ES-I3 (cell line): ENCODE data around the gene ARPP19.
"Not testable (repeated sequence)": the region's sequence is repeated elsewhere in the genome, so short reads cannot be mapped to it uniquely, and the experiment has no call there.

ENCODE experiments used
- H3K36me3 ChIP-seq: 2 replicates; pipeline ENCODE4 v1.6.1; 2013; ENCODE audit warnings: mild to moderate bottlenecking, low read length, control low read depth, moderate library complexity; ENCODE audit not compliant: insufficient read depth
- H3K4me1 ChIP-seq: 2 replicates; pipeline ENCODE4 v1.6.1; 2013; ENCODE audit warnings: mild to moderate bottlenecking, control low read depth, low read length; ENCODE audit not compliant: insufficient read depth
- H3K9ac ChIP-seq: 2 replicates; pipeline ENCODE4 v1.6.1; 2013; ENCODE audit warnings: low read depth, mild to moderate bottlenecking, low read length, moderate library complexity
- H3K9me3 ChIP-seq: 2 replicates; pipeline ENCODE4 v1.6.1; 2013; ENCODE audit warnings: mild to moderate bottlenecking, low read length, moderate library complexity; ENCODE audit not compliant: control insufficient read depth, insufficient read depth

The ARPP19 gene

DNA sequence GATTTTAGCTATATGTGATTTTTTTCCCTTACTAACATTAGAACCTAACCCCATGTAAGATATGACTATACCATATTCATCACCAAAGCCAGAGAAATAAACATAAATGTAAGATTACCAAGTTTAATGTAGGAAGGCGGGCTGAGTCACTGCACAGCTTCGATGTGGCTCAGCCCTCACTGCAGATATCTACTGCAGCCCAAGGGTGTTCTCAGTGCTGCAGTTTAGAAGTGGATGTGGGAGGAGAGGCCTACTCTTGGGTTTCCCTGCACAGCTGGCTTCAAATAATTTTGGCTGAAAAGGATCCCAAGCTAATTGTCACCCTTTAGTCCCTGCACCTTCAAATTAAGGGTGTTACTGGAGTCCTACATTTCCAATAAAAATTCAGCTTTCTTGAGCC, 9.3 kb downstream of the ARPP19 start:
- Histone ChIP-seq H3K9me3 (0 out of 2 replicates have a peak, but pooled peaks cover 3% of the 10 kb centered on the region), H3K4me1 (no peaks in the 10 kb centered on the region; the same call in 1 of the 2 replicates), H3K36me3 (no peaks in the 10 kb centered on the region), H3K9ac (no peak overlapping the region)

DNA sequence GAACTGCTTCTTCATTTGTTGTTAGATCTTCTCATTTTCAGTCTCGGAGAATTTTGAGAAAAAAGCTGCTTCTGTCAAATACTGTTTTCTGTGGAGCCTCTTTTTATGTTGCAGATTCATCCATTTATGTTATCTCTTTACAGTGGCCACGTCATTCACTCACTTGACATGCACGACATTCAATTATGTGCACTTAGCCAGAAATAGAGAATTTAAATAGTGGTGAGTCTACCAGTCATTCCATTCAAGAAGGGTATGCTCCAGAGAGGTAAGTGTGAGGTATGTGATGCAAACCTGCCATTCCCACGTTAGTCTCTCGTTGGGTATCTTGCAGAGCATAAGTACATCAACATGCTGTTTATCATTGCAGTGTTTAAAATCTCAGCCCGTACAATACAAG, 9.8 kb downstream of the ARPP19 start:
- no peaks in the 10 kb centered on the region for H3K36me3 ChIP-seq
- H3K4me1 ChIP-seq, result no peaks in the 10 kb centered on the region; the same call in 1 of the 2 replicates
- H3K9ac ChIP-seq, result no peak overlapping the region
- H3K9me3 ChIP-seq, result 0 out of 2 replicates have a peak, but pooled peaks cover 3% of the 10 kb centered on the region

DNA sequence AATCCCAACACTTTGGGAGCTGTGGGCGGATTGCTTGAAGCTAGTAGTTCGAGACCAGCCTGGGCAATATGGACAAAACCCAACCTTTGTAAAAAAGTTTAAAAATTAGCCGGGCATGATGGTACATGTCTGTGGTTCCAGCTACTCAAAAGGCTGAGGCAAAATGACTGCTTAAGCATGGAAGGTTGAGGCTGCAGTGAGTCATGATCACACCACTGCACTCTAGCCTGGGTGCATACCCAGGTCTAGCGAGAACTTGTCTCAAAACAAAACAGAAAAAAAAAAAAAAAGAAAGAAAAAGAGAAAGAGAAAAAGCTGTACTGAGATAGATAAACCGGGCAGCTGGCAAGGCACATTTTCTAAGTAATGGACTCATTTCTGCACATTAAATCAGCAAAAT, 10.6 kb downstream of the ARPP19 start:
- Histone ChIP-seq H3K9ac (no peak overlapping the region), H3K4me1 (no peaks in the 10 kb centered on the region; the same call in 1 of the 2 replicates), H3K36me3 (no peaks in the 10 kb centered on the region), H3K9me3 (0 out of 2 replicates have a peak, but pooled peaks cover 3% of the 10 kb centered on the region)

DNA sequence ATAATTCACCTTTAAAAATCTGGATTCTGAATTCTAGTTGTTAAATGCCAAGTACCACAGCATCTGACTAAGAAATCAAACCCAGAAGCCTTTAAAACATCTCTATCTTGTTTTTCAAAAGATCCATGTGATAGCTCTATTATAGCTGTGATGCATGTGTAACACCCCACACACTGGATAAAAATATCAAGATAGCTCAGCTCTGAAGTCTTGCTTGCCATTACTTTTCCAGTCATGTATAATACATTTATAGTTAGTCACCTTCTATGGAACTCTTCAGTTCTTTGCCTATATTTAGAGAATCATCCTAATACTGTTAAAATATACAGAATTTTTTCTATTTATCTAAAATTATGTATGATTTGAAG, 11.6 kb downstream of the ARPP19 start:
- Histone ChIP-seq H3K9me3 (0 out of 2 replicates have a peak, but pooled peaks cover 3% of the 10 kb centered on the region), H3K4me1 (no peaks in the 10 kb centered on the region; the same call in 1 of the 2 replicates), H3K36me3 (peaks cover 2% of the 10 kb centered on the region; the same call in 1 of the 2 replicates), H3K9ac (no peak overlapping the region)

DNA sequence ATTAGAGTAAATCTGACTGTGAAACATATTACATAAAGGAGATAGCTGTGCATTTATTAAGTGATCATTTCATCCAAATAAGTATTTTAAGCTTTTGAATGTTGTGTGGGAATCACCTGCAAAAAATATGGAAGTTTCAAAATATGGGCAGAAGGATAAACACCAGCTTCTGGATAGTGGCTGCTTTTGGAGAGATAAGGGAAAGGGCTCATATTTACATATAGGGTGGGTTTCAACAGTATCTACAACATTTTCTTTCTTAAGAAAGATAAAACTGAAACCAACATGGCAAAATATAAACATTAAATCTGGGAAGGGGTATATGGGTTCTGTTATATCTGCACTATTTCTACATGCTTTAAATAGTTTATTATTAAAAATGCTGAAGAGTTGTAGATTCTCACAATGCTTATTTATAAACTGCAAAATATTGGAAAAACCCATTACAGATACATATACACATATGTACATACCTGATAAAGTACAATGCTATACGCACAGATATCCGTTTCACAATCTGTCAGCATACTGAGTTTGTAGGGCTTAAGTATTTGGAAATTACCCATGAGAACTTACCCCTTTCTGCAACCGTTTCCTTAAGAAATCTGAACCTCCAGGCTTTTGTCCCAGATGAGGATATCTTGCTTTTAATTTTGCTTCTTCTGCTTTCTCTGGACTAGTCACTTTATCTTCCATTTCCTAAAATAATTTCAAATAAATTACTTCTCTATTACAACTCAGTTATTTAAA, 12.1 kb downstream of the ARPP19 start:
- H3K9ac ChIP-seq, result no peak overlapping the region
- 0 out of 2 replicates have a peak, but pooled peaks cover 3% of the 10 kb centered on the region for H3K9me3 ChIP-seq
- H3K36me3 ChIP-seq, result peaks cover 6% of the 10 kb centered on the region; the same call in 1 of the 2 replicates
- H3K4me1 ChIP-seq, result no peaks in the 10 kb centered on the region; the same call in 1 of the 2 replicates

DNA sequence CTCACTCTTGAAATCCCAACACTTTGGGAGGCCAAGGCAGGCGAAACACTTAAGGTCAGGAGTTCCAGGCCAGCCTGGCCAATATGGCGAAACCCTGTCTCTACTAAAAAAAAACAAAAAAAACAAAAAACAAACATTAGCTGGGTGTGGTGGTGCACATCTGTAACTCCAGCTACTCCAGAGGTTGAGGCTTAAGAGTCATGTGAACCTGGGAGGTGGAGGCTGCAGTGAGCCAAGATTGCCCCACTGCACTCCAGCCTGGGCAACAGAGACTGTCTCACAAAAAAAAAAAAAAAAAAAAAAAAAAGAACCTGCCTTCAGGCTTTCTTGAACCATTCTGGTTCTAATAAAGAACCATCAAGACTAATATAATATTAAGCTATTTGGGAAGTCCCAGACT, 16.5 kb downstream of the ARPP19 start:
- peaks cover 14% of the 10 kb centered on the region for H3K36me3 ChIP-seq
- no peak overlapping the region for H3K9ac ChIP-seq
- no peaks in the 10 kb centered on the region for H3K4me1 ChIP-seq
- H3K9me3 ChIP-seq, result no peaks in the 10 kb centered on the region

DNA sequence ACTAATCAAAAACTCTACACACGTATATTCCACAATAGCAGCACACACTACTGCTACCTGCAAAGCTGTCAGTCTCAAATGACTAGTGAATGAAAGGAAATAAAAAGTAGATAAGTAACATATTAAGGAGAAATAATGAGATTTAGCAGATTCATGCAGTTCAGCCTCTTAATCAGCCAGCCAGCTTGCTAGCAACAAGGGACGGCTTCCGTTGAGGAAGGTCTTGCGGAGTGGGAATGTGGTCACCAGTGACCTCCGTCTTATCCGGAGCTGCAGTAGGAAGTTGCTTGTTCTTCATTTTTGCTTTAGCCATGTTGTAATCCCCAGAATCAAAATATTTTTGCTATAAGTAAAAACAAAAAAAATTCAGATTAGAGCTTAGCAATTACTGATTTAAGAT, 17.1 kb downstream of the ARPP19 start:
- no peaks in the 10 kb centered on the region for H3K4me1 ChIP-seq
- no peak overlapping the region for H3K9ac ChIP-seq
- no peaks in the 10 kb centered on the region for H3K9me3 ChIP-seq
- H3K36me3 ChIP-seq, result peaks cover 14% of the 10 kb centered on the region

DNA sequence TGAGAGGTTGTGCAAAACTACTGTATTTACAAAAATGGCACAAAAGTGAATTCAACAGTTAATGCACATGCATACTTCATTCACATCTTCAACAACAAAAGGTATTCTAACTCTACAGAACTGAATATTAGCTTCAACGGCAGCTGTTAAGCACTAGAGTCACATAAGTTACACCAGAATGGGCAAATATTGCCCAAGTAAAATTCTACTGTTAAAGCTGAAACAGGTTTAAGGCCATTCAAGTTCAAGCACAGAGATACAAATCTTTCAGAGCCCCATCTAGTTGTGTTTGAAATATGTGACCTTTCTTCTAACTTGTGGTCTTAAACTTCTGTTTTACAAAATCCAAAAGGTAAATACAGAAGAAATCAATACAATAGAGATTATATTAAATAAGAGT, 17.6 kb downstream of the ARPP19 start:
- not testable (repeated sequence) for H3K9ac ChIP-seq, H3K4me1 ChIP-seq, H3K9me3 ChIP-seq
- peaks cover 20% of the 10 kb centered on the region for H3K36me3 ChIP-seq

DNA sequence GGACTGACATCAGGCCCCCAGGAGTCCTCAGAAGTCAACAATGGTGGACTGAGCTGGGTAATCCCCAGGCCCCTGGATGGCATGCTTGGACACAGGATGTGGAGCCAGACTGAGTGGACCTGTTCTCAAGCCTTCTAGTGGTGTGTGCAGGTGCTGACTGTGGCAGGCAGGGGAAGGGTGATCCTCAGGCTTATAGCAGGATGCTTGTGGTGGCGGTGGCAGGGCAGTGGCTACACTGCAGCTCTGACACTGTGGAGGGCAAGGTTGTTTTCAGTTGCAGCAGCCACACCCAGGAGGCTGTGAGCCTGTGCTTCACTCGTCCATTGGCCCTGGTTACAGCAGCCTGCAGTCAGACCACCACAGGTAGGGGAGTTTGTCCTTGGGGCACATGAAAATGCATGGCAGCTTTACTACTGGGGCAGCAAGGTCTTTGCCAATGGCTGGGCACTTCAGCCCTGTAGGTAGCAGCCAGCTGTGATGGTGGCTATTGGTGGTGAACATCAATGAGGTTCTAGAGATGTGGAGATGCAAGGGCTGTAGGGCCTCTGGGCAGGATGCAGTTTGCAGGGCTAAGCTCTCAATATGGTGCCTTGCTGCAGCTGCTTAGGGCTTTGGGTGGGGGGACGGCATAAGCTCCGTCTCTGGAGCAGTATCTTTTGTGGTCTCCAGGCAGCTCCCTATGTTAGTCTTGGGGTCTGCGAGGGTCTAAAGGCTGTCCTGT, 22.6 kb downstream of the ARPP19 start:
- Histone ChIP-seq H3K9me3 (no peaks in the 10 kb centered on the region; the same call in 1 of the 2 replicates), H3K9ac (no peak overlapping the region), H3K4me1 (no peaks in the 10 kb centered on the region), H3K36me3 (peaks cover 15% of the 10 kb centered on the region)

DNA sequence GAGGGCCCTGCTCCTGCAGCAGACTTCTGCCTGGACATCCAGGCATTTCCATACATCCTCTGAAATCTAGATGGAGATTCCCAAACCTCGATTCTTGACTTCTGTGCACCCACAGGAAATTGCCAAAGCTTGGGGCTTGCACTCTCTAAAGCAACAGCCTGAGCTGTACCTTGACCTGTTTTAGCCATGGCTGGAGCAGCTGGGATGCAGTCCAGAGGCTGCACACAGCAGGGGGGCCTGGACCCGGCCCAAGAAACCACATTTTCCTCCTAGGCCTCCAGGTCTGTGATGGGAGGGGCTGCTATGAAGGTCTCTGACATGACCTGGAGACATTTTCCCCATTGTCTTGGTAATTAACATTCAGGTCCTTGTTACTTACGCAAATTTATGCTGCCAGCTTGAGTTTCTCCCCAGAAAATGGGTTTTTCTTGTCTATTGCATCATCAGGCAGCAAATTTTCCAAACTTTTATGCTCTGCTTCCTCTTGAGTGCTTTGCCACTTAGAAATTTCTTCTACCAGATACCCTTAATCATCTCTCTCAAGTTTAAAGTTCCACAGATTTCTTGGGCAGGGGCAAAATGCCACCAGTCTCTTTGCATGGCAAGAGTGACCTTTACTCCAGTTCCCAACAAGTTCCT, 28.3 kb downstream of the ARPP19 start:
- Histone ChIP-seq H3K9me3 (peaks cover 4% of the 10 kb centered on the region; the same call in 1 of the 2 replicates), H3K4me1 (no peaks in the 10 kb centered on the region), H3K9ac (no peak overlapping the region), H3K36me3 (no peaks in the 10 kb centered on the region)

DNA sequence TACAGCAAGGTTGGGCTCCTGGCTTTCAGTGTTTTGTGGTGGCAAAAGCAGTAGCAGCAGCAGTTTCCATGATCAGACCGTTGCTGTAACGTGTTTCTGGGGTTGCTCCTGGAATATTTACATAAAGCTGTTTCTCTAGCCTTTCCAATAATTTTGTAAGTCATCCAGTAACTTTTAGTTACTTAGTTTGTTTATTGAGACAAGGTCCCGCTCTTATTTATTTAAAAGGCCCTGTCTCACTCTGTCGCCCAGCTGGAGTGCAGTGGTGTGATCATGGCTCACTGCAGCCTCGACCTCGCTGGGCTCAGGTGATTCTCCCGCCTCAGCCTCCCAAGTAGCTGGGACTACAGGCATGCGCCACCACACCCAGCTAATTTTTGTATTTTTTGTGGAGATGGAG, 31.4 kb downstream of the ARPP19 start:
- no peaks in the 10 kb centered on the region for H3K36me3 ChIP-seq
- H3K9ac ChIP-seq, result no peak overlapping the region
- H3K4me1 ChIP-seq, result no peaks in the 10 kb centered on the region
- H3K9me3 ChIP-seq, result peaks cover 4% of the 10 kb centered on the region; the same call in 1 of the 2 replicates

DNA sequence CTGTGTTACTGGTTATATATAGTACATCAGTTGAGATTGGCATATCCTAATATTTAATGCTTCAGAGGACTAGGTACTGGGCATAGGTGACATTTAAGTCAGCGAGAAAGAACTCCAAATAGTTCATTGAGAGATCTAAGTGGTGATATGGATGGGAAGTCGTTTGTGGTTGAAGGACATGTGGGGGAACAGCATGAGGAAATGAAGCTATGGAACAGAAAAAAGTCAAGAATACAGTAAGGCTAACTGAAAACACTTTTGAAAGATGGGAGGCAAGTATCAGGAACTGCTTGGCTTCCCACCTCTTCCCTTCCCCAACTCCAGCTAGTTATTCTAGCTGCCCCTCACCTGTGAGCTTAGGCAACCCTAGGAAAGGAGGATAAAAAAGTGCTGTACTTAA, 36.4 kb downstream of the ARPP19 start:
- Histone ChIP-seq H3K9me3 (no peaks in the 10 kb centered on the region), H3K9ac (no peak overlapping the region), H3K4me1 (no peaks in the 10 kb centered on the region; the same call in 1 of the 2 replicates), H3K36me3 (no peaks in the 10 kb centered on the region)

DNA sequence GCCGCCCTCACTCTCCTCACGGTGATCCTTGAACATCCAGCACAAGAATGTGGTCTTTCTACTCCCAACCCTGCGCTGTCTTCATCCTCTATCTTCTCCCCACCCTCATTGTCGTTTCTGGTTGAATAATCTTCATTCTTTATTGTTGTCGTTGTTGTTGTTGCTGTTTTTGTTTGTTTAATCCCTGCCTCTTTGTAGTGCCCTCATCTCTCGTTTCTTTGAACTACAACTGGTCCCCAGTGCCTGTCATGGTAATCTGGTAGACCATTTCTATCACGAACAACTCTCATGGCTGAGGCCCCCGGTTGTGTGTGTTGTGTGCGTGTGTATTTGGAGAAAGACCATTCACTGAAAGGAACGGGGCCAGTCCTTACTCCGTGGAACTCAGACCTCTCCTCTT, 38.9 kb downstream of the ARPP19 start:
- Histone ChIP-seq H3K4me1 (no peaks in the 10 kb centered on the region; the same call in 1 of the 2 replicates), H3K36me3 (no peaks in the 10 kb centered on the region), H3K9me3 (no peaks in the 10 kb centered on the region), H3K9ac (peak overlapping the region; percentile 68)

DNA sequence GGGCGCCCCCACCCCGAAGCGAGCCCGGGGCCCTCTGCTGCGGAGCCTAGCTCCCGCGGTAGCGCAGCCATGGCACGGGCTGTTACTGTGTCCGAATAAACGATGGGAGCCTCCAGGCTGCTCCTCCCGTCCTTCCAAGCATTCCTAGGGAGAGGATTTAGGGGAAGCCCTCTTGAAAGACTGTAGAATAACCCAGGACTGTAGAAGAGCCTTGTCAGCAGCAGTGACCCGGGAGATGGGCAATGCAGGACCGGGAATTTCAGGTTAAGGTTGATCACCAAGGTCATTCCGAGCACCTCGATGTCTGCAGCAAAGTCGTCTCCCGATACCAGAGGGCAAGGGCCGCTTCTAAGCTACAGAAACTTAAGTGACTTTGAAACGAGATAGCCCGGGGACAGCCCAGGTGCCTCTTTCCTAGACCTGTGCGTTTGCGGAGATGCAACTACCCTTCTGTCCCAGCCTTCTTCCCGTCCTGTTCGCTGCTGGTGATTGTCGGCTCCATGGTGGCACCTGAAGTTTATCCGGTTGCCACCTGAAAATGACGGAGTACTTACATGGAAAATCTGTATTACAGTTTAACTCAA, 39.4 kb downstream of the ARPP19 start:
- no peaks in the 10 kb centered on the region; the same call in 1 of the 2 replicates for H3K4me1 ChIP-seq
- H3K36me3 ChIP-seq, result no peaks in the 10 kb centered on the region
- peak overlapping the region; percentile 68 for H3K9ac ChIP-seq
- no peaks in the 10 kb centered on the region for H3K9me3 ChIP-seq
